IPS-18c (cell line): ENCODE results near the gene GSG1L.

Source experiments
- H3K4me3 ChIP-seq: 2 replicates; pipeline ENCODE4 v1.7.0; 2013; ENCODE audit warnings: low read depth, mild to moderate bottlenecking, low read length, moderate library complexity; ENCODE audit not compliant: insufficient read depth
- H3K9me3 ChIP-seq: one replicate; pipeline ENCODE4 v1.6.1; 2013; ENCODE audit warnings: mild to moderate bottlenecking, low read length, moderate library complexity; ENCODE audit not compliant: control insufficient read depth, insufficient read depth

GSG1L gene

DNA sequence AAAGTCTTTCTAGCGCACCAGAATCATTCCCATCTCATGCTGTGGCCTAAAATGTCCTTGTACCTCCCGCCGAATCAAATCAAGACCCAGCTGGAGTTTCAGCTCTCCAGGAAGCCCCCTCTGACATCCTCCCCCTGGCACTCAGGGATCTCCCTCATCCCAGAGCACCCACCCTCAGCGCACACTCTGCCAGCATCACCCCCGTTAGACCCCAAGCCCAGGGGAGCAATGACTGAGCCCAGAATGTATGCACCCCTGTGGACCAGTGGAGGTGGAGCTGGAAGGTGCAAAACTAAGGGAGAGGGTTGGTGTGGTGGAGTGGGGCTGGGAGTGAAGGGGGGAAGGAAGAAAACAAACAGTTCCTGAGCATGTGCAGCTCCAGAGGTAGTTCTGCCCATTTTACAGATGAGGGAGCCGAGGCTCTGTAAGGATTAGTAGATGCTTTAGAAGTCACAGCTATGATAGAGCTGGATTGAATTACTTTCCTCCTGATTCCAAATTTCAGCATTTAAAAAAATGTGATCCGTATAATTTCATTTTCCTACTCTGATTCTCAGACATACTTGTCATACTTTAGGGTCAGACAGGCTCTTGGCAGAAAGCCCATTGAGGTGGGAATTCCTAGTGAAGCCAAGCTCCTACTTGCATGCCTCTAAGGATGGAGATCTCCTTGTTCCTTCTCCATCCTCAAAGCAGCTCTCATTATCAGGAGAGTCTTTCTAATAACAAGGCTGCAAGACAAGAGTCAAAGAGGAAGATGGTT lies 270.8 kb downstream of the GSG1L start:
- no peak overlapping the region for H3K4me3 ChIP-seq

DNA sequence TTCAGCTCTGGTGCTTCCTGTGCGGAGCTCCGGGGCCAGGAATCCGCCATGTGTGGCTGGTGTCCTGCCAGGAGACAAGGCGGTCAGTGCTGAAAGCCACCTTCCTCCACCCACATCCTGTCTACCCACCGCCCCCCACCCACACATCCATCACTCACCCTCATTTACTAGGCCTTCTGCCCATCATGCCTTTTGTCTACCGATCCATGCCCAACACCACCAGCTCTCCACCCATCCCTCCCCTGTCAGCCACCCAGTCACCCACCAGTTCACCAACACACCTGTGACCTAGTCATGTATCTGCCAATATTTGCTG lies 272.2 kb downstream of the GSG1L start:
- no peaks in the 10 kb centered on the region for H3K9me3 ChIP-seq
- H3K4me3 ChIP-seq: no peak overlapping the region

More for the DNA sequence above, 270.8 kb downstream of the GSG1L start:
- no peaks in the 10 kb centered on the region for H3K9me3 ChIP-seq

DNA sequence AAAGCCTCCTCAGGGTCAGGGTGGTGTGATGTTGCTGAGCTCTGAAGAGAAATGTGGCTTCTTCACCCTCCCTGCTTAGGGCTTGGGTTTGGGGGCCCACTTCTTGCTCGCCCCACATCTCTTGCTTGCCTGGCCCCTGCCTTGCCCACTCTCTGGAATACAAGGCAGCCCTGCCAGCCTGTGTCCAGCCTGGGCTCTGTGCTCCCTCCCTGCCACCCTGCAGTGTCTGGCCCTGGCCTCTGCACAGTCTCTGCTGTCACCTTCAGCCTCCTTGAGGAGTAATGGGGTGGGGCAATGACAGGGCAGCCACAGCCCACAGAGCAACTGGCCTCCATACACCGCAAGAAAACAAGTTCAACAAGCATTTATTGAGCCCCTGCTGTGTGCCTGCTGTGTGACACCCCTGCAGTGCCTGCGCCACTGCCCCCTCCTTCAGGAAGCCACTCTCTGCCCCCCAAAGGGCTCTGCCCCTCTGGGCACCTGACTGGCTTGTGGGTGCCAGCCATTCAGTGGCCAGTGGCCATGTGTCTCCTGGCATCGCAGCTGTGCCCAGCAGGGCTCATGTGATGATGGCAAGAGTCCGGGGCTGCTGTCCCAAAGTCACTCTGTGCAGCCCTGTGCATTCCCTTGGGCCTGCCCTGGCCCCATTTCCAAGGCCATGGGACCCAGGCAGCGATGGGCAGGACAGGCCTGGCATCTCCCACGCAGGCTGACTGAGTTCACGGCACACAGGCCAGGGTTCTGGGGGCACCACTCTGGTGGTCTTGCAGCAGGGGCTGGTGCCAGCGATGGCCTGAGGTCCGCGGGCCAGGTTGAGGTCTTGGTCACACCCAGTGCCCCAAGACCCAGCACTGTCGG lies 272.7 kb downstream of the GSG1L start:
- Histone ChIP-seq H3K4me3 (no peak overlapping the region), H3K9me3 (no peaks in the 10 kb centered on the region)

DNA sequence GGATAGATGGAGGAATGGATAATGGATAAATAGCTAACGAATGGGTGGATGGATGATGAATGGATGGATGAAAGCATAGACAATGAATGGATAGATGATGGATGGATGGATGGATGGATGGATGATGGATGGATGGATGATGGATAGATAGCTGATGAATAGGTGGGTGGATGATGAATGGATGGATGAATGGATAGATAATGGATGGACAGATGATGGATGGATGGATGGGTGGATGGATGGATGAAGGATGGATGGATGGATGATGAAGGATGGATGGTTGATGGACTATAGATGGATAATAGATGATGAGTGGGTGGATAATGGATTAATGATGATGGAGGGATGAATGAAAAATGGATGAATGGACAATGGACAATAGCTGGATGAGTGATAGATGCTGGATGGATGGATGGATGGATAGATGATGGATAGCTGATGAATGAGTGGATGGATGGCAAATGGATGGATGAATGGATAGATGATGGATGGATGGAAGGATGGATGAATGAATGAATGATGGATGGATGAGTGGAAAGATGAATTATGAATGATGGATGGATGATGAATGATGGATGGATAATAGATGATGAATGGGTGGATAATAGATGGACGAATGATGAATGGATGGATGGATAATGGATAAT lies 273.8 kb downstream of the GSG1L start:
- H3K4me3 ChIP-seq: no peak overlapping the region
- no peaks in the 10 kb centered on the region for H3K9me3 ChIP-seq

DNA sequence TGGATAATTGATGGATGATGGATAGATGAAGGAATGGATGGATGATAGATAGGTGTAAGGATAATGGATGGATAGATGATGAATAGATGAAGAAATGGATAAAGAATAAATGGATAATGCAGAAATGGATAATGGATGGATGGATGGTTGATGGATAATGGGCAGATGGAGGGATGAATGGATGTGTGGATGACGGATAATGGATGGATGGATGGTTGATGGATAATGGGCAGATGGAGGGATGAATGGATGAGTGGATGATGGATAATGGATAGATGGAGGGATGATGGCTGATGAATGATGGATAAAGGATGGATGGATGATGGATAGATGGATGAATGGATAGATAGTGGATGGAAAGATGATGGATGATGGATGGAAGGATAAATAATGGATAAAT lies 274.4 kb downstream of the GSG1L start:
- no peak overlapping the region for H3K4me3 ChIP-seq
- no peaks in the 10 kb centered on the region for H3K9me3 ChIP-seq

DNA sequence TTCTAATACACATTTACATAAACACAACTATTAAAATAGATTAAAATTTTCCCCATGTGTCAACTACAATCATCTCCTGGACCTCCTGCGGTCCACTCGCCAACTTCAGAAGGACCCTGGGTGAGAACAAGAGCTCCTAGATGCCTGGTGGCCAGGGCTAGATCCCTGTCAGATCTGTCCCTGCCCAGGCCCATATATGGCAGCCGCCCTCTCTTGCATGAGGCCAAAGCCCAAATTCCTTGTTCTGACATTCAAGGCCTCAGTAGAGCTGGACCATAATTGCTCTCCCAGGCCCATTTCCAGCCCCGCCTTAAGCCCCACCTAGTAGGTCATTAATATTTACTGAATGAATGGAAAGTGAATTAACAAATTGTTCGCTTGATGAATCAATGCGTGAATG lies 275.8 kb downstream of the GSG1L start:
- Histone ChIP-seq H3K9me3 (no peaks in the 10 kb centered on the region), H3K4me3 (no peak overlapping the region)

DNA sequence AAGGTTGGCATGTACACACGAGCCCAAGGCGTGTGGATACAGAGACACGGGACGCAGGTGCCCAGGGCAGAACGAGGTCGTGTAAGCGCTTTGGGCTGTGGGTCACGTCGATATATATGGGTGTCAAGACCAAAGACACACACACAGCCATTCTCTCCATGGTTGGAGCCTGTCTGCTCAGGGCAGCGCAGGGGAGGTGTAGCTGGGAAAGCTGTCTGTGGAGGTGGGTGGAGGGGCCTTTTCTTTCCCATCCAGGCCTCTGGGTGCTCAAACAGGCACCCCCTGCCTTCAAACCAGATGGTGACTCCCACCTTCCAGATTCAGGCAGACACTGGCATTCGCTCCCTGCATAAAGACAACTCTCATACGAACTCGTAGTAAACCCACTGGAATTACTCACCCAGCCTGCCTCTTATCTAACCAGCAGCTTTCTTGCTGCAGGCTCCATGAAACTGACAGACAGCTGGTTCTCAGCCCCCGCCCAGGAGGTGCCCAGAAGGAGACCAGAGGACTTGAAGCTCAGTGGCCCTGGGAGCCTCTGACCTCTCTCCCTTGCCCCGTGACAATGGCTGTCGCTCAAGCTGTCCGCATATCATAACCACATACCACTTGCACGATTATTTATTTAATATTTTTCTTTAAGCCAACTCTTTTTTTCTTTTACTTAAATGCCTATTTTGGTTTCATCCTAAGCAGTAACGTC lies 276.4 kb downstream of the GSG1L start:
- Histone ChIP-seq H3K9me3 (no peaks in the 10 kb centered on the region), H3K4me3 (no peak overlapping the region)

DNA sequence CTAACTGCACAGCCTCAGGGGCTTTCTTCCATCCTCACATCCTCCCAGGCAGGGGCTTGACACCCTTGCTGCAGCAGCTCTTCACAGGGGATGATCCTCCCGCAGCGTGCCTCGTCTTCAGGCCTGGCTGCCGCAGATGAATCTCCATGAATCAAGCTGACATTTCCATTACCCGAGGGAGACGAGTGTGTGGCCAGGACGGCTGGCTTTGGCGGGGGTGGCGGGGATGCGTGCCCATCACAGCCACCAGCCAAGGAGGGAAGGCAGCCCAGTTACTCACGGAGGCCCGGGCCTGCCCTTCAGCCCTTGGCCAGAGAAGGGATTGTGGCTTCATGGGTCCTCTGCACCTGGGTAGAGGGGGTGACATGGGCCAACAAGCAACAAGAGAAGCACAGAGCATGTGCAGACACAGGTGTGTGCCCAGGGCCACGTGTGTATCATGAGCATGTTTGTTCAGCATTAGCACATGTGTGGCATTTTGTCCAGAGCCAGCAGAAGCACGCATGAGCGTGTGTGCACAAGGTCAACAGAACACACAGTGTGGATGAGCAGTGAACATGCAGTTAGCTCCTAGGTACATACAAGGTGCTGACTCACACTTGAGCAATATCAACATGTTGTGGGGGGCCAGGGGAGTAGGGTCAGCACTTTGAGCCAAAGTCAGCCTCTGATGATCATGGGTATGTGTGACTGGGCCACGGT lies 277.1 kb downstream of the GSG1L start:
- no peak overlapping the region for H3K4me3 ChIP-seq
- H3K9me3 ChIP-seq: no peaks in the 10 kb centered on the region

DNA sequence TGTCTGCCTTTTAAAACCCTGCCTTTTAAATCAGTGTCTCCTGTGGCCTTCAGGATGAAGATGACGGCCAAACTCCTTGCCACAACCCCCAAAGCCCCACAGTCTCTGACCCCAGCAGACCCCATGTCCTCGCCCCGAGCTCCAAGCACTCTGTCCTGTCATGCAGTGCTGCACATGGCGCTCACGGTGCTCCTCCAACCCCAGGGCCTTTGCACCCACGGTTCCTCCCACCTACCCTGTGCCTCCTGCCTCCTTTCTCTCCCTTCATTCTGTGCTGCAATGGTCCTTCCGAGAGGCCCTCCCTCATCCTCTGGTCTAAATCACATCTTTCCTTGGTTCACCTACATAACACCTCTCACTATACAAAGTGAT lies 278.2 kb downstream of the GSG1L start:
- no peaks in the 10 kb centered on the region for H3K9me3 ChIP-seq

DNA sequence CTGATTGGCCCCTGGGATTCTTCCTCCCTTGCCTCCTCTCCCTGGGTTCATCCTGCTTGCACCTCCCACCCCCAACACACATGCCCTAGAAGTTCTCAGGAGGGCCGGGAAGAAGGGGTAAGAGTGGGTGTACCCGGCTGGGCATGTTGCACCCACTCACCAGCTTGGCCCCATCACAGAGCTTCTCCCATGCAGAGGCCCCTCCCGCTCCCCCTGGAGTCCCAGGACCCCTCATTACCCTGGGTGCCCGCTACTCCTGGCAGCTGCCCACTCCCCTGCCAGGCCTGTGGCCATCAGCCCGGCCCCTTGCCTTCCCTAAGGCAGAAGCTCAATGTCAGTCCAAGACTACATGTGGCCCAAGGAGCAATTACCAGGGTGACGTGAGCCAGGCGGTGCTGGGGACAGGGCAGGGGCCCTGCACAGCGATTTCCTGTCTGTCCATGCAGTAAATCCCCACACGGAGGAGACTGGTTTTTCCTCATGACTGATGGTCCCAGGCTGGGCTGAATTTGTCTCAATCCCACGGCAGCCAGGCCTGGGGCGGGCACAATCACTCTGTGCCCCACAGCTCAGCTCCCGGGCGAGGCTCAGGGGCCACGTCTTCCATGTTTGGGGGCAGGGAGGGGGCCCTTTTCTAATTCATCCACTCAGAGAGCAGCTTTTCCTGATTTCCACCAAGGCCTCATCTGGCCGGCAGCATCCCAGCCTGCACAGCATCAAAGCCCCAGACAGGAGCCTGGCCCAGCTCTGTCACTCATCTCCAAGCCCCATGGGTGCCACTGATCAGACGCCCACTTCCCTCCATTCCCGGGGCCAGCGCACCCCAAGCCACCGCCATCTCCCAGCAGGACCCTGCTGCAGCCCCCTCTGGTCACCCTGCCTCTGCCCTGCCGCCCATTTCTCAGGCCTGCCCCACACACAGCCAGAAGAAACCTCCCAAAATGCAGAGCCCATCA lies 278.9 kb downstream of the GSG1L start:
- no peaks in the 10 kb centered on the region for H3K9me3 ChIP-seq
- H3K4me3 ChIP-seq: no peak overlapping the region

More for the DNA sequence above, 278.2 kb downstream of the GSG1L start:
- no peak overlapping the region for H3K4me3 ChIP-seq

DNA sequence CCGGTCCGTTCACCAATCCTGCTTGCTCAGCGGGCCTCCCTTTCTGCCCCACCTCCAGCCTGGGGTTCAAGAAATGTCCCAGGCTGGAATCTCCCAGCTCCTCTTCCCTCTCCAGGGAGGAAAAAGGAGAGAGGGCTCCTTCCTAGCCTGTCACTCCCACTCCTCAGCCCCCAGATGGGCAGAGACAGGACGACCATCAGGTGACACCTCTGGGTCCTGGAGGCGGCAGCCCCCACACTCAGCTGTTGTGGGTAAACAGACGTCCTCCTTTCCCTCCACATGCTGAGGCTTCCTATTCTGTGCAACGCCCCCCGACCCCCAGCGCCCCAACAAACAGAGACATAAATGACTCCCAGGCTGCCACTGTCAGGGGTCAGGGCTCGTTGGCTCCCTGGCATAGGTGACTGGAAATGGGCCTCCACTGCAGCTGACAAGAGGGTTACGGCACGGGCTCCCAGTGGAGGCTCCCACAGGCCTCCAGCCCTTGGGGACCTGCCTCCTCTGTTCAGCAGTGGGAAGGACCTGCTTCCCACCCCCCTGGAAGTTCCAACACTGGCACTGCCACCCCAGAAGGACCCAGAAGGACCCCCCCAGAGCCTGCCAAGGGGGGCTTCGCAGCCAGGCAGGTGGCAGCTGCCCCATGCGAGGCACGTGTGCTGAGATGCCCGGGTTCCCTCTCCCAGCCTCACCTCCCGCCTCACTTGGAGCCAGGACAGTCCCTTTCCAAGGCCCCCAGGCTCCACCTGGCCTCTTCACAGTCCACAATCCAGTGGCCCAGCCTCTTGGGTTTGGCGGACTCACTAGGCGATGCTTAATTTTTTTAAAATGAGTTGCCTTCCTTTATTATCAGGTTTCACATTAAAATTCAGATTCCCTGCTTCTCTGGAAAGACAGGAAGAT lies 281.3 kb downstream of the GSG1L start:
- H3K9me3 ChIP-seq: no peaks in the 10 kb centered on the region

DNA sequence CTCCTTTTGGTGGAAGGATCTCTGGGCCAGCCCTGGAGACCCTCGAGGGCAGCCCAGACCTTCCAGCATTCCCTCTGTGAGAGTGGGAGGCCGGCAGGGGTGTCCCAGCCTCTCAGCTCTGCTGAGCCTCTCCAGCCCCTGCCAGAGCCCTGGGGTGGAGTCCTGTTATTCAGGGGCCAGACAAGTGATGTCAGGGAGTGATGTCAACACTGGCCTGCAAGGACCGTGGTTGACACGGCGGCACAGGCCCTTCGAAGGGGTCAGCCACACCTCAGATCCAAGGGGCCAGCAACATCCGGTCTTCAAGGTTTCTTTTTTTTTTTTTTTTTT lies 282.4 kb downstream of the GSG1L start:
- Histone ChIP-seq H3K4me3 (no peak overlapping the region), H3K9me3 (no peaks in the 10 kb centered on the region)

More for the DNA sequence above, 281.3 kb downstream of the GSG1L start:
- H3K4me3 ChIP-seq: no peak overlapping the region

DNA sequence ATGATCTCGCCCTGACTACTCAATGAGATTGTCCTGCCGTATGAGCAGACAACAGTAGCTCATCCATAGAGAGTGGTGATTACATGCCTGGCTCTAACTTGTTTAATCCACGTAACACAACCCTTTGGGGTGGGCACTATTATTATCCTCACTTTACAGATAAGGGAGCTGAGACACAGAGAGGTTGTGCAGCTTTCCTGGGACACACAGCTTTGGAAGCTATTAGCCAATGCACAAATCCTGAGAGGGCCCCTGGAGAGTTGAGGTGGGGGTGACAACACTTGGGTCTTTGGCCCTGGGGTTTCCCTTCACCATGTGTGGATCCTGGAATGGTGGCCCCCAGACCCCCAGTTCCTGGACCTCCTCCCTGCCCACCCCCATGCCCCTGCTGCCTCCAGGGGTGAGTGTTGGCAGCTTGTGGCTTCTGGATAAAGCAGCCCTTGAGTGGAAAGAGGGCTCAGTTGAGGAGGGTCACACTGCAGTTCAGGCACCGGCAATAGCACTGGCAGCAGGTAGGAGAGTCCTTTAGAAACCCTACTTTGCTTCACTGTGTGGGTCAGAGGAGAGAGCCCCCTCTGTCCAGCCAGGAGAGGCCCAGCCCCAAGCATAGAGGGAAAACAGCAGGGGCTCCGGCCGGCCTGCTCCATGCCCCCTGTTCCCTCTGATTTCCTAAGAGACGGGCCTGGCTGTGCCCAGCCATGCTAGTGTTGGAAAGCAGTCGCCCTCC lies 282.9 kb downstream of the GSG1L start:
- no peaks in the 10 kb centered on the region for H3K9me3 ChIP-seq
- no peak overlapping the region for H3K4me3 ChIP-seq

DNA sequence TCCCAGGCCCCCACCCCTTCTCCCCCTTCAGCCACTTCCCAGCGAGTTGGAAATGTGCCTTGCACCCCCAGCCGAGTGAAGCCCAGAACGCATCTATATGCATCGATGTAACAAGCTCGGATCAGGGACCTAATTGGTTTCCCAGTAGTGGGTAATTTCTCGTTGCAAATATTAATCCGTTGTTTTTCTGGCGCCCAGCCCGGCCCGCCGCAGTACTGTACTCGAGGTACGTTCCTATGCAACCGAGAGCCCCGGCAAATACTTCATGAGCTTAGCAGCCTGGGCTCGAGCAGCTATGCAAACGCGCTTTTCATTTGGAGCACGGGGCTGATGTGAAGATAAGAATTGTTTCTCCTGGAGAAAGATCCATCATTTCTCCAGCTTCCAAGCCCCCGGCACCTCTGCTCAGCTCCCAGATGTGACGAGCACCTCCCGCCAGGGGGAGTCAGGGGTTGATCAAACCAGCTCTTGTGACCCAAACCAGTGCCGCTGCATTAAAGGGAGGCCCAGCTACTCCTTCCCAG lies 283.8 kb downstream of the GSG1L start:
- no peaks in the 10 kb centered on the region for H3K9me3 ChIP-seq
- H3K4me3 ChIP-seq: no peak overlapping the region
